Panc1 (cell line): ENCODE data around the gene IGFBP6. TPM values are rescaled to one million over a fixed set of nuclear protein-coding genes. Genes with fewer than 3 reads are reported as not detected.

Source experiments
- ATAC-seq: fragments of 200-7000 bp; cut with Tn5 transposase; 2 replicates; pipeline ENCODE4 v1.9.1; 2020; ENCODE audit warnings: mild to moderate bottlenecking, moderate library complexity
- BruUV-seq: library from RNA; stranded (reverse); fragments of 400-500 nt; replicated peaks from 2 replicates; lab custom pipeline; 2021; lab: Mats Ljungman, UMichigan
- CTCF ChIA-PET: fragments of 300-600 bp; sonication (Branson Sonifier 250); formaldehyde crosslinking; loops from one replicate; lab custom pipeline; 2022; ENCODE audit warnings: antibody characterized with exemption; lab: Charles Lee
- POLR2A ChIA-PET: fragments of 300-600 bp; sonication (Branson Sonifier 250); formaldehyde crosslinking; loops from one replicate; lab custom pipeline; 2022; ENCODE audit warnings: antibody characterized with exemption; lab: Charles Lee
- DNase-seq: peaks from one replicate; pipeline ENCODE4 v3.0.0-alpha.2; 2010; ENCODE audit warnings: low read depth, low spot score
- H3K27ac ChIP-seq: 2 replicates; pipeline ENCODE4 v1.5.1; 2011; ENCODE audit warnings: mild to moderate bottlenecking, low read length, inconsistent platforms
- H3K27me3 ChIP-seq: fragments of 200-500 bp; sonication (Bioruptor generic); 2 replicates; pipeline ENCODE4 v1.6.0; 2014; ENCODE audit warnings: low read length, inconsistent platforms; ENCODE audit not compliant: control insufficient read depth, insufficient read depth
- H3K36me3 ChIP-seq: fragments of 200-500 bp; sonication (Bioruptor generic); 2 replicates; pipeline ENCODE4 v1.5.1; 2014; ENCODE audit warnings: inconsistent platforms, mild to moderate bottlenecking, low read length, moderate library complexity; ENCODE audit not compliant: control insufficient read depth, insufficient read depth
- H3K4me1 ChIP-seq: 2 replicates; pipeline ENCODE4 v1.5.1; 2011; ENCODE audit warnings: inconsistent platforms, mild to moderate bottlenecking, low read length, moderate library complexity; ENCODE audit not compliant: control insufficient read depth, insufficient read depth
- H3K4me3 ChIP-seq, 2 experiments: 2 replicates each; pipeline ENCODE4 v1.5.1; 2011 to 2012; ENCODE audit warnings: low read depth in 2 of 2, low read length in 2 of 2, mild to moderate bottlenecking in 2 of 2, inconsistent platforms in 1 of 2, moderate library complexity in 1 of 2
- H3K9me3 ChIP-seq: fragments of 200-500 bp; sonication (Bioruptor generic); 2 replicates; pipeline ENCODE4 v1.5.1; 2014; ENCODE audit warnings: low read depth, mild to moderate bottlenecking, inconsistent platforms, low read length, moderate library complexity; ENCODE audit not compliant: control insufficient read depth, insufficient read depth
- CTCF ChIP-seq: fragments of 450-650 bp; IDR thresholded peaks from 2 replicates; pipeline ENCODE4 v1.5.1; 2017; ENCODE audit warnings: mild to moderate bottlenecking
- POLR2AphosphoS5 ChIP-seq: IDR thresholded peaks from 2 replicates; pipeline ENCODE4 v1.6.1; 2012; ENCODE audit warnings: mild to moderate bottlenecking, low read depth, low read length, moderate library complexity
- REST ChIP-seq, 2 experiments: IDR thresholded peaks; 2 replicates each; pipeline ENCODE4 v1.6.1; 2011 to 2012; ENCODE audit warnings: low read depth in 2 of 2, control low read depth in 1 of 2, low read length in 1 of 2, mild to moderate bottlenecking in 1 of 2, moderate library complexity in 1 of 2; ENCODE audit not compliant: insufficient read depth in 1 of 2
- SIN3A ChIP-seq: IDR thresholded peaks from 2 replicates; pipeline ENCODE4 v1.6.1; 2012; ENCODE audit warnings: low read depth, mild to moderate bottlenecking, low read length, moderate library complexity, borderline replicate concordance; ENCODE audit not compliant: insufficient read depth
- TCF7L2 ChIP-seq: IDR thresholded peaks from 2 replicates; pipeline ENCODE4 v1.6.1; 2011; ENCODE audit warnings: mild to moderate bottlenecking, low read depth, low read length, inconsistent platforms
- in situ Hi-C: cut with HindIII; loops from 2 replicates; pipeline ENCODE4 v1.10.0; 2016; ENCODE audit warnings: low sequenced_read_pairs, low pct_unique_long_range_greater_than_20kb
- intact Hi-C: fragments of 100-400 bp; cut with micrococcal nuclease; formaldehyde crosslinking; loops from one replicate; pipeline ENCODE4 v1.10.0; 2022; ENCODE audit not compliant: unreplicated experiment
- total RNA-seq: library from RNA; stranded (reverse); gene quantifications from one replicate; pipeline ENCODE4 v1.2.1, GENCODE V29; 2021; ENCODE audit not compliant: unreplicated experiment

The IGFBP6 gene
- total RNA-seq, 1 experiment from 2014 or later: 4.7 TPM

- Histone ChIP-seq H3K4me1 (peaks cover 31% of the 10 kb centered on the region), H3K36me3 (no peaks in the 10 kb centered on the region), H3K27ac (no peak overlapping the region), H3K4me3 (no peak overlapping the region), H3K9me3 (no peaks in the 10 kb centered on the region), H3K27me3 (no peaks in the 10 kb centered on the region)
- BruUV-seq: no TSS peak
- no peak for ATAC-seq
- POLR2A ChIA-PET: no interaction called here
- CTCF ChIA-PET: interaction anchor here (1.1 kb wide), 1 partner anchor 9 kb away, joined by 3 read pairs; no protein-coding TSS in a partner anchor
- intact Hi-C loops: no loop called here
- in situ Hi-C loops: no loop called here
- DNase-seq: no peak
- TF ChIP-seq REST (IDR thresholded peaks at IDR 0.05; ENCODE audit: insufficient read depth in 1 of 2, low read depth in 2 of 2, low read length in 1 of 2): no peak
- no peak for TF ChIP-seq TCF7L2
- no peak for TF ChIP-seq SIN3A
- TF ChIP-seq POLR2AphosphoS5: 0 out of 2 replicates have a peak, but pooled peaks have one; percentile 15
Measured at GRCh38 chr12:53056901-53057300, 40.6 kb upstream of the IGFBP6 start.

GRCh38 chr12:53057816-53058500 is 39.5 kb upstream of the IGFBP6 start:
- ChIA-PET CTCF (no interaction called here), POLR2A (no interaction called here)
- Histone ChIP-seq H3K4me1 (peaks cover 22% of the 10 kb centered on the region), H3K4me3 (no peak overlapping the region), H3K27me3 (no peaks in the 10 kb centered on the region), H3K27ac (no peak overlapping the region), H3K9me3 (no peaks in the 10 kb centered on the region), H3K36me3 (no peaks in the 10 kb centered on the region; the same call in 1 of the 2 replicates)
- ATAC-seq (no peak), DNase-seq (no peak)
- BruUV-seq: no TSS peak
- TF ChIP-seq CTCF: no peak
- no peak for TF ChIP-seq SIN3A
- TF ChIP-seq TCF7L2: no peak
- no peak for TF ChIP-seq REST (IDR thresholded peaks at IDR 0.05; ENCODE audit: insufficient read depth in 1 of 2, low read depth in 2 of 2, low read length in 1 of 2)
- no peak for TF ChIP-seq POLR2AphosphoS5
- intact Hi-C loops: no loop called here
- in situ Hi-C loops: no loop called here
